B cell (primary cell): ENCODE data around the gene NIN. TPM values are rescaled to one million over a fixed set of nuclear protein-coding genes. Genes with fewer than 3 reads are reported as not detected.

ENCODE experiments used
- ATAC-seq: fragments of 200-7000 bp; cut with Tn5 transposase; one replicate; pipeline ENCODE4 v1.10.0; 2021; ENCODE audit warnings: low read depth, mild to moderate bottlenecking, moderate number of reproducible peaks, moderate library complexity
- CTCF ChIA-PET: fragments of 350-600 bp; sonication (Branson Sonifier 250); formaldehyde crosslinking; loops from one replicate; lab custom pipeline; 2021; ENCODE audit warnings: antibody characterized with exemption, inconsistent platforms; lab: Charles Lee
- POLR2A ChIA-PET: fragments of 350-600 bp; sonication (Branson Sonifier 250); formaldehyde crosslinking; loops from one replicate; lab custom pipeline; 2021; ENCODE audit warnings: antibody characterized with exemption; lab: Charles Lee
- DNase-seq: peaks from one replicate; pipeline ENCODE4 v3.0.0; 2013
- H2AFZ ChIP-seq: 2 replicates; pipeline ENCODE4 v1.6.1; 2012; ENCODE audit warnings: mild to moderate bottlenecking, low read depth, low read length; ENCODE audit not compliant: insufficient read depth, poor library complexity, severe bottlenecking
- H3K27ac ChIP-seq, 2 donors: 1 replicate in 1 of 2; 2 replicates in 1 of 2; pipeline ENCODE4 v1.5.1; 2012 to 2013; ENCODE audit warnings: low read length in 2 of 2, mild to moderate bottlenecking in 2 of 2, moderate library complexity in 1 of 2
- H3K27me3 ChIP-seq, 4 experiments: fragments of 200-600 bp in 1 of 4; sonication (generic) in 1 of 4; replicated peaks in 1 of 4; 1 replicate in 2 of 4; 2 replicates in 2 of 4; pipeline versions ENCODE4 v1.6.1 to v1.7.0; 2013 to 2016; ENCODE audit warnings: low read length in 3 of 4, mild to moderate bottlenecking in 2 of 4, mixed read lengths in 1 of 4, moderate library complexity in 1 of 4; ENCODE audit not compliant: insufficient read depth in 4 of 4, control insufficient read depth in 3 of 4; ENCODE audit errors: control extremely low read depth in 1 of 4
- H3K36me3 ChIP-seq, 2 experiments: replicated peaks in 1 of 2; 1 replicate in 1 of 2; 2 replicates in 1 of 2; pipeline versions ENCODE4 v1.6.1 to v1.7.1; 2013; ENCODE audit warnings: low read length in 1 of 2; ENCODE audit not compliant: insufficient read depth in 2 of 2, control insufficient read depth in 1 of 2; ENCODE audit errors: control extremely low read depth in 1 of 2, extremely low read depth in 1 of 2
- H3K4me1 ChIP-seq, 2 donors: fragments of 200-600 bp in 1 of 2; sonication (generic) in 1 of 2; 1 replicate in 1 of 2; 2 replicates in 1 of 2; pipeline versions ENCODE4 v1.5.1 to v1.6.1; 2013 to 2017; ENCODE audit warnings: low read length in 2 of 2; ENCODE audit not compliant: control insufficient read depth in 2 of 2, insufficient read depth in 2 of 2
- H3K4me2 ChIP-seq: replicated peaks from 2 replicates; pipeline ENCODE3; 2012; ENCODE audit warnings: mild to moderate bottlenecking, low read depth, low read length; ENCODE audit not compliant: poor library complexity, severe bottlenecking
- H3K4me3 ChIP-seq, 5 experiments: fragments of 200-600 bp in 1 of 5; sonication (generic) in 1 of 5; 1 replicate in 3 of 5; 2 replicates in 2 of 5; pipeline versions ENCODE4 v1.5.1 to v1.7.0; 2011 to 2016; ENCODE audit warnings: low read length in 4 of 5, mild to moderate bottlenecking in 4 of 5, low read depth in 2 of 5, control low read depth in 1 of 5, moderate library complexity in 1 of 5; ENCODE audit not compliant: insufficient read depth in 1 of 5; ENCODE audit errors: control extremely low read depth in 1 of 5, extremely low read depth in 1 of 5
- H3K79me2 ChIP-seq: fragments of 200-600 bp; sonication (generic); one replicate; pipeline ENCODE4 v1.6.0; 2016; ENCODE audit warnings: low read length; ENCODE audit not compliant: control insufficient read depth, insufficient read depth
- H3K9ac ChIP-seq: fragments of 200-600 bp; sonication (generic); 2 replicates; pipeline ENCODE4 v1.6.1; 2017; ENCODE audit warnings: mild to moderate bottlenecking, low read length, moderate library complexity
- H3K9me3 ChIP-seq, 3 donors: one replicate each; pipeline versions ENCODE4 v1.6.1 to v1.7.1; 2013; ENCODE audit warnings: low read length in 2 of 3; ENCODE audit not compliant: control insufficient read depth in 2 of 3, insufficient read depth in 1 of 3; ENCODE audit errors: control extremely low read depth in 1 of 3
- H4K20me1 ChIP-seq: 2 replicates; pipeline ENCODE4 v1.6.0; 2012; ENCODE audit warnings: mild to moderate bottlenecking, low read length; ENCODE audit not compliant: insufficient read depth, control insufficient read depth, poor library complexity, severe bottlenecking
- H3K27ac Mint-ChIP-seq: one replicate; pipeline ENCODE4 v1.8.0; 2021; ENCODE audit warnings: mixed read lengths
- H3K27me3 Mint-ChIP-seq: one replicate; pipeline ENCODE4 v1.8.0; 2021; ENCODE audit warnings: mixed read lengths
- H3K4me1 Mint-ChIP-seq: one replicate; pipeline ENCODE4 v1.8.0; 2021; ENCODE audit warnings: mixed read lengths
- H3K4me3 Mint-ChIP-seq: one replicate; pipeline ENCODE4 v1.8.0; 2021; ENCODE audit warnings: mixed read lengths
- H3K9me3 Mint-ChIP-seq: one replicate; pipeline ENCODE4 v1.8.0; 2022; ENCODE audit warnings: mixed read lengths; ENCODE audit not compliant: insufficient read depth
- CTCF ChIP-seq: fragments of 200-600 bp; IDR thresholded peaks from one replicate; pipeline ENCODE4 v1.8.0; 2022; ENCODE audit warnings: antibody characterized with exemption, mild to moderate bottlenecking
- EZH2 ChIP-seq: IDR thresholded peaks from 2 replicates; pipeline ENCODE4 v1.6.1; 2012; ENCODE audit warnings: borderline replicate concordance, low read depth, mild to moderate bottlenecking, moderate library complexity, low read length; ENCODE audit not compliant: insufficient read depth, poor library complexity, severe bottlenecking
- WGBS: methylation state at CpG from one replicate; pipeline ENCODE4 v1.1.5; 2013; ENCODE audit warnings: missing lambda C conversion rate; ENCODE audit not compliant: insufficient coverage; 5-methylcytosine and 5-hydroxymethylcytosine counted together
- intact Hi-C: fragments of 100-400 bp; cut with micrococcal nuclease; formaldehyde crosslinking; loops from one replicate; pipeline ENCODE4 v1.10.0; 2022
- polyA plus RNA-seq: library from polyadenylated mRNA; depleted of rRNA; stranded (reverse); fragments of >200 nt; gene quantifications from 2 replicates; pipeline ENCODE4 v1.2.3, GENCODE V29; 2012
- total RNA-seq, 2 donors: library from RNA; stranded (reverse); fragments of 120-200 nt in 1 of 2; gene quantifications; 1 replicate in 1 of 2; 2 replicates in 1 of 2; pipeline versions ENCODE4 v1.2.3 to v1.2.4, GENCODE V29; 2013 to 2022

Gene NIN
- total and polyA plus RNA-seq, 2 donors (not counting 1 experiment from before 2014, with no cell fraction given) = 25.4 to 219 TPM

DNA sequence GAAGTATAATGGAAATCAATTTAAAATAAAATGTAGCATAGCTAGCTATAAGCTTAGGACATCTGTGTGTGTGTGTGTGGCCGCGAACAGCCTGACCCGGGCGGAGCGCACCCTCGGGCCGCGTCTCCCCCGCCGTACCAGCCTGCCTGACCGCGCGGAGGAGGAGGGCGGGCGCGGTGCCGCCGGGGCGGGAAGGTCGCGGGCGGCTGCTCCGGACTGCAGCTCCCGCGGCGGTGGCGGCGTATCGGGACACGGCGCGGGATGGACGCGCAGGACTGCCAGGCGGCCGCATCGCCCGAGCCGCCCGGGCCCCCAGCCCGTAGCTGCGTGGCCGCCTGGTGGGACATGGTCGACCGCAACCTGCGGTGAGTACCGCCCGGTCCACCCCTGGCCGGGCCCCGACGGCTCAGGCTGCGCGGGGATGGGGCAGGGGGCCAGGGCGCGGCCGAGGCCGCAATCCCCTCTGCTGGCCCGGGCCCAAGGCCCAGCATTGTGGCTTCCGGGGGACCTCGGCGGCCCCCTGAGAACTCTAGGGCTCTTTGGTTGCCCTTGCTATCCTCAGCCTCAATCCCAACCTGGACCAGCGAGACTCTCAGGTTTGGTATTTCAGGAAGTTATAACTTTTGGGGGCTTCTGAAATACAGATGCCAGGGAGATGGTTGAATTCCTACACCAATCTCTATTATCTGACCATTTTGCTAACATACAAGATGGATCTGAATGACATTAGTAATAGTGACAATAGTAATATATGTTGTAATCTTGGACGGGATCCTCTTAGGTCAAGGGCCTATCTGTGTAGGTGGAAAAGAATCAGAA is 41.2 kb upstream of the NIN start, which contains the start of gene ABHD12B:
Gene ABHD12B, plus strand, starts transcription at position 140 of the 819 bp plus-strand sequence. Its CDS starts 122 bp downstream, at position 262.
- POLR2A ChIA-PET = interaction anchor here (0.6 kb wide), 1 partner anchor 86 kb away, joined by 8 read pairs; no protein-coding TSS in a partner anchor

More for the DNA sequence above, 41.2 kb upstream of the NIN start, which contains the start of gene ABHD12B:
- Histone ChIP-seq H3K27ac (no peak within 1 kb of the TSS), H3K36me3 (no peaks in the 10 kb centered on the region), H3K4me1 (peaks cover 22% of the 10 kb centered on the region in 2 donors), H2AFZ (peak within 1 kb of the TSS; percentile 47), H4K20me1 (no peaks in the 10 kb centered on the region), H3K9ac (peak within 1 kb of the TSS; percentile 8), H3K27me3 (peaks cover 0 to 31% (median 23%) of the 10 kb centered on the region in 4 experiments), H3K4me3 (peak within 1 kb of the TSS in 1 of 5 experiments; percentile 40), H3K4me2 (peak within 1 kb of the TSS; percentile 65), H3K79me2 (no peaks in the 10 kb centered on the region), H3K9me3 (no peaks in the 10 kb centered on the region)
- TF ChIP-seq EZH2 (peak; percentile 56), CTCF (no peak)
- Mint-ChIP-seq H3K9me3 (no peaks in the 10 kb centered on the region), H3K4me3 (peak within 1 kb of the TSS; percentile 46), H3K4me1 (peaks cover 28% of the 10 kb centered on the region), H3K27ac (no peak within 1 kb of the TSS), H3K27me3 (peaks cover 58% of the 10 kb centered on the region)
- intact Hi-C loops = no loop called here
- CTCF ChIA-PET = interaction anchor here (0.6 to 1.4 kb wide), 2 partner anchors 94 to 1113 kb away, joined by 3 to 4 read pairs; no protein-coding TSS in a partner anchor
- no peak for DNase-seq
- ATAC-seq = no peak
- 9% methylated on average over 58 of the region's 63 CpGs for WGBS
